GM12878 (cell line): ENCODE results near the gene PALLD. TPM values are rescaled to one million over a fixed set of nuclear protein-coding genes. Genes with fewer than 3 reads are reported as not detected.

ENCODE experiments used
- ATAC-seq: fragments of 200-7000 bp; cut with Tn5 transposase; 3 replicates; pipeline ENCODE4 v1.9.1; 2020; ENCODE audit warnings: mild to moderate bottlenecking, moderate library complexity
- BruUV-seq: library from RNA; stranded (reverse); fragments of 400-500 nt; replicated peaks from 2 replicates; lab custom pipeline; 2021; lab: Mats Ljungman, UMichigan
- CTCF ChIA-PET: fragments of 300-600 bp; sonication (Branson Sonifier 250); formaldehyde crosslinking; extraction: SDS; loops from one replicate; lab custom pipeline; 2021; ENCODE audit warnings: inconsistent platforms; lab: Yijun Ruan, JAX
- POLR2A ChIA-PET: fragments of 350-600 bp; formaldehyde crosslinking; extraction: SDS; loops from one replicate; lab custom pipeline; 2021; ENCODE audit warnings: inconsistent platforms; lab: Charles Lee
- RAD21 ChIA-PET: fragments of 300-600 bp; sonication (Branson Sonifier 250); formaldehyde crosslinking; loops from one replicate; lab custom pipeline; 2023; ENCODE audit warnings: antibody characterized with exemption; ENCODE audit not compliant: unreplicated experiment; lab: Charles Lee
- SMC1A ChIA-PET: fragments of 300-600 bp; sonication (Branson Sonifier 250); formaldehyde crosslinking; loops from one replicate; lab custom pipeline; 2023; ENCODE audit not compliant: unreplicated experiment, uncharacterized antibody; lab: Charles Lee
- DNase-seq: peaks from one replicate; pipeline ENCODE4 v3.0.0-alpha.2; 2011; ENCODE audit warnings: low read depth, low spot score
- FAIRE-seq: peaks from 3 replicates; lab custom pipeline; 2011; peaks lifted over from hg19 to GRCh38; lab: Jason Lieb, UNC
- H2AFZ ChIP-seq: 2 replicates; pipeline ENCODE4 v1.6.0; 2011; ENCODE audit warnings: low read depth, low read length, control low read depth; ENCODE audit not compliant: control insufficient read depth
- H3K27ac ChIP-seq: 2 replicates; pipeline ENCODE4 v1.5.1; 2011; ENCODE audit warnings: control low read depth; ENCODE audit not compliant: control insufficient read depth, insufficient read depth
- H3K27me3 ChIP-seq, 2 experiments: replicated peaks in 1 of 2; 2 replicates each; pipeline versions ENCODE4 v1.6.0 to v1.6.1; 2011; ENCODE audit warnings: low read length in 1 of 2; ENCODE audit not compliant: control insufficient read depth in 2 of 2, insufficient read depth in 2 of 2
- H3K36me3 ChIP-seq, 2 experiments: 2 replicates each; pipeline ENCODE4 v1.5.1; 2011; ENCODE audit warnings: low read length in 1 of 2; ENCODE audit not compliant: control insufficient read depth in 2 of 2, insufficient read depth in 2 of 2
- H3K4me1 ChIP-seq: 2 replicates; pipeline ENCODE4 v1.6.1; 2011; ENCODE audit warnings: mild to moderate bottlenecking, low read length, moderate library complexity, mixed read lengths; ENCODE audit not compliant: control insufficient read depth, insufficient read depth
- H3K4me2 ChIP-seq: 2 replicates; pipeline ENCODE4 v1.6.0; 2011; ENCODE audit warnings: control low read depth; ENCODE audit not compliant: control insufficient read depth, insufficient read depth
- H3K4me3 ChIP-seq: fragments of 200-600 bp; sonication (generic); 2 replicates; pipeline ENCODE4 v1.5.1; 2016
- H3K79me2 ChIP-seq: 2 replicates; pipeline ENCODE4 v1.6.0; 2011; ENCODE audit warnings: low read length; ENCODE audit not compliant: control insufficient read depth, insufficient read depth
- H3K9ac ChIP-seq: 2 replicates; pipeline ENCODE4 v1.8.0; 2011; ENCODE audit warnings: low read length, control low read depth, mixed read lengths; ENCODE audit not compliant: control insufficient read depth, insufficient read depth
- H3K9me3 ChIP-seq: replicated peaks from 3 replicates; pipeline ENCODE4 v1.5.1; 2011; ENCODE audit warnings: mild to moderate bottlenecking, low read length; ENCODE audit not compliant: control insufficient read depth, insufficient read depth
- H4K20me1 ChIP-seq: 2 replicates; pipeline ENCODE4 v1.6.0; 2011; ENCODE audit not compliant: control insufficient read depth, insufficient read depth
- CEBPZ ChIP-seq: fragments of 150-350 bp; IDR thresholded peaks from 2 replicates; pipeline ENCODE4 v1.6.1; 2016; ENCODE audit warnings: low read depth, low read length
- CHD2 ChIP-seq: IDR thresholded peaks from 2 replicates; pipeline ENCODE4 v1.6.1; 2011; ENCODE audit warnings: low read depth, low read length, improper control_type of control experiment, borderline replicate concordance
- DPF2 ChIP-seq: fragments of 450-650 bp; IDR thresholded peaks from 2 replicates; pipeline ENCODE4 v1.6.1; 2017; ENCODE audit warnings: mild to moderate bottlenecking
- EED ChIP-seq: sonication (generic); IDR thresholded peaks from 2 replicates; pipeline ENCODE4 v1.6.1; 2016; ENCODE audit warnings: antibody characterized with exemption, low read depth
- EP300 ChIP-seq, 2 experiments: fragments of 150-350 bp in 1 of 2; IDR thresholded peaks; 2 replicates each; pipeline ENCODE4 v1.6.1; 2011 to 2012; ENCODE audit warnings: low read depth in 2 of 2, low read length in 2 of 2, borderline replicate concordance in 1 of 2, improper control_type of control experiment in 1 of 2, inconsistent platforms in 1 of 2; ENCODE audit not compliant: control insufficient read depth in 1 of 2
- ESRRA ChIP-seq: IDR thresholded peaks from 2 replicates; pipeline ENCODE4 v1.6.1; 2012; ENCODE audit warnings: mild to moderate bottlenecking, low read length, improper control_type of control experiment
- EZH2 ChIP-seq: IDR thresholded peaks from 2 replicates; pipeline ENCODE4 v1.6.1; 2012; ENCODE audit warnings: low read depth, mild to moderate bottlenecking, control low read depth, inconsistent platforms, low read length, borderline replicate concordance; ENCODE audit not compliant: control insufficient read depth
- IKZF1 ChIP-seq: fragments of 450-650 bp; conservative IDR thresholded peaks from 2 replicates; pipeline ENCODE4 v1.6.1; 2017; ENCODE audit warnings: antibody characterized with exemption, mild to moderate bottlenecking
- PBX3 ChIP-seq: IDR thresholded peaks from 2 replicates; pipeline ENCODE4 v1.6.1; 2011; ENCODE audit warnings: mild to moderate bottlenecking, low read depth, low read length, moderate library complexity; ENCODE audit not compliant: insufficient replicate concordance
- POU2F2 ChIP-seq: IDR thresholded peaks from 3 replicates; pipeline ENCODE4 v1.6.1; 2011; ENCODE audit warnings: low read depth, mild to moderate bottlenecking, low read length, borderline replicate concordance
- PRDM15 ChIP-seq: fragments of 450-650 bp; formaldehyde crosslinking; IDR thresholded peaks from 2 replicates; pipeline ENCODE4 v1.4.0; 2020; ENCODE audit warnings: mild to moderate bottlenecking, moderate library complexity
- RELA ChIP-seq: fragments of 450-650 bp; IDR thresholded peaks from 2 replicates; pipeline ENCODE4 v1.8.0; 2014; ENCODE audit warnings: borderline replicate concordance; ENCODE audit not compliant: partially characterized antibody
- SREBF2 ChIP-seq: IDR thresholded peaks from 2 replicates; pipeline ENCODE4 v1.6.1; 2012; ENCODE audit warnings: mild to moderate bottlenecking, low read length
- ZNF274 ChIP-seq: IDR thresholded peaks from one replicate; pipeline ENCODE4 v1.8.0; 2011; ENCODE audit not compliant: insufficient read length, insufficient read depth
- WGBS: methylation state at CpG from one replicate; pipeline ENCODE4 v1.1.6; 2016; ENCODE audit warnings: low lambda C conversion rate; ENCODE audit not compliant: insufficient replicate concordance, insufficient coverage; ENCODE audit errors: missing lambda C conversion rate; 5-methylcytosine and 5-hydroxymethylcytosine counted together
- in situ Hi-C: fragments of 300-500 bp; cut with MboI; formaldehyde crosslinking; loops from 9 replicates; pipeline ENCODE4 v1.14.3; 2018; ENCODE audit warnings: mixed read lengths
- intact Hi-C: fragments of 100-400 bp; cut with micrococcal nuclease; formaldehyde crosslinking; loops from one replicate; pipeline ENCODE4 v1.14.2; 2022; ENCODE audit not compliant: unreplicated experiment
- polyA plus RNA-seq, 11 experiments: library from polyadenylated mRNA; depleted of rRNA in 4 of 11; unstranded in 6 of 11; stranded (reverse) in 5 of 11; fragments of >200 nt; fragmentation: Nextera tagmentation in 4 of 11; fragmentation: Illumina TruSeq in 1 of 11; extraction: Ambion mirVana in 4 of 11; extraction: Trizol in 1 of 11; gene quantifications; 1 replicate in 1 of 11; 2 replicates in 10 of 11; pipeline versions ENCODE4 v1.2.1 to v1.2.3, GENCODE V29; 2011 to 2016; ENCODE audit warnings: inconsistent platforms in 2 of 11, missing spikeins in 2 of 11, low read depth in 1 of 11
- total RNA-seq, 4 experiments: library from RNA; depleted of rRNA in 3 of 4; stranded (reverse); fragments of >200 nt in 3 of 4; fragmentation: Illumina TruSeq in 1 of 4; extraction: Trizol in 1 of 4; gene quantifications; 2 replicates each; pipeline versions ENCODE4 v1.2.1 to v1.2.3, GENCODE V29; 2013 to 2021

PALLD gene
- total and polyA plus RNA-seq, 10 of the 15 experiments (the other 5 are each of a cell fraction or from before 2014, with no cell fraction given): 1.0 to 7.7 (median 1.7) TPM

DNA sequence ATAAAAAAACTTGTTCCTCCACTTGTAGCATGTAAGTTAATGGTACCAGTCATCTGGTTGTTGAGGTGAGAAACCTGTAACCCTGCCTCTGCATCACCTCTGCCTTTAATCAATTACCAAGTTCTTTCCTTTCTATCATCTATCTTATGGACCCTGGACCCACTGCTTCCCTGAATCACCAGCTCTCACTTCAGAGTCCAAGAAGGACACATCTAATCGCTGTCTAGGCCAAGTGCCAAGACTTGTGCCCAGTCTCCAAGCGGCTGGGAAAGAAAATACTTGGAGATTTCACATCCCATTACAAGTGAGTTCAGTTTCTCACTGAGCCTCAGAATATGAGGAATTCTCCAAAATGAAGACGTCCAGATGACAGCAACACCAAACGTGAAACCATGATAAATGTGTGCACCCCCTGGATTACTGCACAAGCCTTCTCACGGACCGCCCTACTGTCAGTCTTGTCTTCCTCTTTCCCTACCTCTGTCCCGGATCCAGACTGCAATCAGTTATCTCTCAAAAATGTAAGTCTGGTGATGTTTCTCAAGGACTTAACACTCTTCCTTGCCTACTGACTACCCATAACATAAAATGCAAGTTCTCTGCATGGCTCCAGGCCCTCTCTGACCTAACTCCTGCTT, 10.4 kb downstream of the PALLD start (continued):
- no peak for TF ChIP-seq PBX3
- no peak for TF ChIP-seq RELA
- no peak for TF ChIP-seq CEBPZ
- TF ChIP-seq EZH2: no peak

- H3K4me3 ChIP-seq: no peak overlapping the region
- in situ Hi-C loops (no loop called here), intact Hi-C loops (no loop called here)
- no peak overlapping the region for H3K4me2 ChIP-seq
- no peaks in the 10 kb centered on the region; a peak in 1 of 4 replicates for H3K27me3 ChIP-seq
- H3K79me2 ChIP-seq: no peaks in the 10 kb centered on the region
- FAIRE-seq: no peak
- no peaks in the 10 kb centered on the region for H3K36me3 ChIP-seq
- H3K9ac ChIP-seq: no peak overlapping the region
- ChIA-PET CTCF (interaction anchor here (1.1 to 1.2 kb wide), 2 partner anchors 12 to 416 kb away, joined by 3 to 4 read pairs; no protein-coding TSS in a partner anchor), POLR2A (no interaction called here), SMC1A (interaction anchor here (0.8 to 2.1 kb wide), 2 partner anchors 38 to 126 kb away, joined by 3 to 4 read pairs; no protein-coding TSS in a partner anchor), RAD21 (no interaction called here)
- WGBS: 4% methylated on average over 3 of the region's 3 CpGs
- no peaks in the 10 kb centered on the region for H3K4me1 ChIP-seq
- no peaks in the 10 kb centered on the region for H3K9me3 ChIP-seq
- H3K27ac ChIP-seq: no peak overlapping the region
- no peak overlapping the region for H2AFZ ChIP-seq
- no TSS peak for BruUV-seq
- DNase-seq: no peak
- no peak for ATAC-seq
- H4K20me1 ChIP-seq: no peaks in the 10 kb centered on the region
- no peak for TF ChIP-seq ZNF274
- TF ChIP-seq EED: no peak
- no peak for TF ChIP-seq IKZF1
- TF ChIP-seq EP300 (IDR thresholded peaks at IDR 0.05; ENCODE audit: borderline replicate concordance in 1 of 2, control insufficient read depth in 1 of 2, low read depth in 2 of 2, low read length in 2 of 2): no peak
- no peak for TF ChIP-seq CHD2
- TF ChIP-seq ESRRA: no peak
- TF ChIP-seq PRDM15 (CRISPR knock-in tag): no peak
- no peak for TF ChIP-seq DPF2
- no peak for TF ChIP-seq SREBF2
- no peak for TF ChIP-seq POU2F2
Observed at GRCh38 chr4:168508683-168509082, 11.8 kb downstream of the PALLD start.
